Measurements from ENCODE around the gene AASS. TPM values are rescaled to one million over a fixed set of nuclear protein-coding genes. Genes with fewer than 3 reads are reported as not detected.

Gene AASS
- total and polyA plus RNA-seq, 10 of the 15 experiments (the other 5 are each of a cell fraction or from before 2014, with no cell fraction given), result 0.09 to 8.0 (median 0.39) TPM

DNA sequence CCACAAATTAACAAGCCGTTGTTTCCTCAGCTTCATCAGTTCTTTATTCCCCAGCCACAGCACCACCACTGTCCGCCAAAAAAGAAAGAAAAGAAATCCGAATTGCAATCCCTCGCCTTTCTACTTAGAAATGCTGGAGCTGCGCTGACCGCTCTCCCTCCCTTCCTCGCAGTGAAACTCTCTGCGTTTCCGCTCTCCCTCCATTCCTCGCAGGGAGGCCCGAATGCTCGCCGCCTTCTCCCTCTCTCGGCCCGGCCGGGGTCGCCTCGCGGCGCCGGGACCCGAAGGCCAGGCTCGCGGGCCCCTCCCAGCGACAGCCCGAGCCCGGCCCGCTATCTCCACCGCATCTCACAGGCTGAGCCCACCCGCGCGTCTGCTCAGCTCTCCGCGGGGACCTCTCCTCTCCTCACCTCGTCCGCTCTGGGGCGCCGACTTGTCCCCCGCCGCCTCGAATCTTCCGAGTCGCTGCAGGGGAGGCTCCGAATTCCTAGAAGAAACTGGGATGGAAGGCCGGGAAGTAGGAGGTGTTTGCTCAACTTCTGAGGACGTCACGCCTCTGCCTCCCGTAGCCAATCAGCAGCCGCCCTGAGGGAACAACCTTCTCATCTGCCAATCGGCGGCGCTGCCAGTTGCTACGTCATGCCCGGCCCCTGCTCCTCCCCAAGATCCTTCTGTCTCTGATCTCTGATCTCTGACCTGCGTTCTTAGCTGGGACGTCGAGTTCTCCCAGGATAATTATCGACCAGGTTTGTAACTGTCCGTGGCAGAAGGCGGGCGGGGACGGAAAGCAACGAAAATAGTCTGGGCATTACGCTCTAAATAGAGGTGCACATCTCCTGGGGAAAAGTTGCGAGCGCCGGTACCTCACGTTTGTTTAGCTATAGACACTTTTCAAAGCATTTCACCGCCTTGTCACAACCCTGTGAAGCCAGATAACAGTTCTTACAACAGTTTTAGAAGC is at the start of gene AASS (continued):
- no peak for TF ChIP-seq YY1 (IDR thresholded peaks at IDR 0.05; ENCODE audit: low read depth, low read length)
- TF ChIP-seq, protein P1, sequence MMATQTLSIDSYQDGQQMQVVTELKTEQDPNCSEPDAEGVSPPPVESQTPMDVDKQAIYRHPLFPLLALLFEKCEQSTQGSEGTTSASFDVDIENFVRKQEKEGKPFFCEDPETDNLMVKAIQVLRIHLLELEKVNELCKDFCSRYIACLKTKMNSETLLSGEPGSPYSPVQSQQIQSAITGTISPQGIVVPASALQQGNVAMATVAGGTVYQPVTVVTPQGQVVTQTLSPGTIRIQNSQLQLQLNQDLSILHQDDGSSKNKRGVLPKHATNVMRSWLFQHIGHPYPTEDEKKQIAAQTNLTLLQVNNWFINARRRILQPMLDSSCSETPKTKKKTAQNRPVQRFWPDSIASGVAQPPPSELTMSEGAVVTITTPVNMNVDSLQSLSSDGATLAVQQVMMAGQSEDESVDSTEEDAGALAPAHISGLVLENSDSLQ (IDR thresholded peaks at IDR 0.05), result peak; percentile 28; the same call in 1 of the 2 replicates
- TF ChIP-seq, protein P2, sequence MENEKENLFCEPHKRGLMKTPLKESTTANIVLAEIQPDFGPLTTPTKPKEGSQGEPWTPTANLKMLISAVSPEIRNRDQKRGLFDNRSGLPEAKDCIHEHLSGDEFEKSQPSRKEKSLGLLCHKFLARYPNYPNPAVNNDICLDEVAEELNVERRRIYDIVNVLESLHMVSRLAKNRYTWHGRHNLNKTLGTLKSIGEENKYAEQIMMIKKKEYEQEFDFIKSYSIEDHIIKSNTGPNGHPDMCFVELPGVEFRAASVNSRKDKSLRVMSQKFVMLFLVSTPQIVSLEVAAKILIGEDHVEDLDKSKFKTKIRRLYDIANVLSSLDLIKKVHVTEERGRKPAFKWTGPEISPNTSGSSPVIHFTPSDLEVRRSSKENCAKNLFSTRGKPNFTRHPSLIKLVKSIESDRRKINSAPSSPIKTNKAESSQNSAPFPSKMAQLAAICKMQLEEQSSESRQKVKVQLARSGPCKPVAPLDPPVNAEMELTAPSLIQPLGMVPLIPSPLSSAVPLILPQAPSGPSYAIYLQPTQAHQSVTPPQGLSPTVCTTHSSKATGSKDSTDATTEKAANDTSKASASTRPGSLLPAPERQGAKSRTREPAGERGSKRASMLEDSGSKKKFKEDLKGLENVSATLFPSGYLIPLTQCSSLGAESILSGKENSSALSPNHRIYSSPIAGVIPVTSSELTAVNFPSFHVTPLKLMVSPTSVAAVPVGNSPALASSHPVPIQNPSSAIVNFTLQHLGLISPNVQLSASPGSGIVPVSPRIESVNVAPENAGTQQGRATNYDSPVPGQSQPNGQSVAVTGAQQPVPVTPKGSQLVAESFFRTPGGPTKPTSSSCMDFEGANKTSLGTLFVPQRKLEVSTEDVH (IDR thresholded peaks at IDR 0.05; ENCODE audit: low read depth, partially characterized antibody), result no peak
- TF ChIP-seq, protein P3, sequence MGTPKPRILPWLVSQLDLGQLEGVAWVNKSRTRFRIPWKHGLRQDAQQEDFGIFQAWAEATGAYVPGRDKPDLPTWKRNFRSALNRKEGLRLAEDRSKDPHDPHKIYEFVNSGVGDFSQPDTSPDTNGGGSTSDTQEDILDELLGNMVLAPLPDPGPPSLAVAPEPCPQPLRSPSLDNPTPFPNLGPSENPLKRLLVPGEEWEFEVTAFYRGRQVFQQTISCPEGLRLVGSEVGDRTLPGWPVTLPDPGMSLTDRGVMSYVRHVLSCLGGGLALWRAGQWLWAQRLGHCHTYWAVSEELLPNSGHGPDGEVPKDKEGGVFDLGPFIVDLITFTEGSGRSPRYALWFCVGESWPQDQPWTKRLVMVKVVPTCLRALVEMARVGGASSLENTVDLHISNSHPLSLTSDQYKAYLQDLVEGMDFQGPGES (IDR thresholded peaks at IDR 0.05), result no peak
- peak; percentile 93 for TF ChIP-seq NFYB (IDR thresholded peaks at IDR 0.05; ENCODE audit: insufficient read depth, low read depth, low read length)
- TF ChIP-seq, protein P4, sequence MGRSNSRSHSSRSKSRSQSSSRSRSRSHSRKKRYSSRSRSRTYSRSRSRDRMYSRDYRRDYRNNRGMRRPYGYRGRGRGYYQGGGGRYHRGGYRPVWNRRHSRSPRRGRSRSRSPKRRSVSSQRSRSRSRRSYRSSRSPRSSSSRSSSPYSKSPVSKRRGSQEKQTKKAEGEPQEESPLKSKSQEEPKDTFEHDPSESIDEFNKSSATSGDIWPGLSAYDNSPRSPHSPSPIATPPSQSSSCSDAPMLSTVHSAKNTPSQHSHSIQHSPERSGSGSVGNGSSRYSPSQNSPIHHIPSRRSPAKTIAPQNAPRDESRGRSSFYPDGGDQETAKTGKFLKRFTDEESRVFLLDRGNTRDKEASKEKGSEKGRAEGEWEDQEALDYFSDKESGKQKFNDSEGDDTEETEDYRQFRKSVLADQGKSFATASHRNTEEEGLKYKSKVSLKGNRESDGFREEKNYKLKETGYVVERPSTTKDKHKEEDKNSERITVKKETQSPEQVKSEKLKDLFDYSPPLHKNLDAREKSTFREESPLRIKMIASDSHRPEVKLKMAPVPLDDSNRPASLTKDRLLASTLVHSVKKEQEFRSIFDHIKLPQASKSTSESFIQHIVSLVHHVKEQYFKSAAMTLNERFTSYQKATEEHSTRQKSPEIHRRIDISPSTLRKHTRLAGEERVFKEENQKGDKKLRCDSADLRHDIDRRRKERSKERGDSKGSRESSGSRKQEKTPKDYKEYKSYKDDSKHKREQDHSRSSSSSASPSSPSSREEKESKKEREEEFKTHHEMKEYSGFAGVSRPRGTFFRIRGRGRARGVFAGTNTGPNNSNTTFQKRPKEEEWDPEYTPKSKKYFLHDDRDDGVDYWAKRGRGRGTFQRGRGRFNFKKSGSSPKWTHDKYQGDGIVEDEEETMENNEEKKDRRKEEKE (IDR thresholded peaks at IDR 0.05), result no peak
- TF ChIP-seq POU2F2 (IDR thresholded peaks at IDR 0.05; ENCODE audit: borderline replicate concordance, low read depth, low read length), result no peak
- TF ChIP-seq STAT3 (IDR thresholded peaks at IDR 0.05; ENCODE audit: low read depth, low read length), result no peak
- TF ChIP-seq BACH1 (IDR thresholded peaks at IDR 0.05; ENCODE audit: borderline replicate concordance), result no peak
- TF ChIP-seq TAF1 (IDR thresholded peaks at IDR 0.05; ENCODE audit: borderline replicate concordance, low read depth, low read length), result no peak
- TF ChIP-seq FOXM1 (IDR thresholded peaks at IDR 0.05; ENCODE audit: low read depth, low read length), result no peak
- TF ChIP-seq, protein P5, sequence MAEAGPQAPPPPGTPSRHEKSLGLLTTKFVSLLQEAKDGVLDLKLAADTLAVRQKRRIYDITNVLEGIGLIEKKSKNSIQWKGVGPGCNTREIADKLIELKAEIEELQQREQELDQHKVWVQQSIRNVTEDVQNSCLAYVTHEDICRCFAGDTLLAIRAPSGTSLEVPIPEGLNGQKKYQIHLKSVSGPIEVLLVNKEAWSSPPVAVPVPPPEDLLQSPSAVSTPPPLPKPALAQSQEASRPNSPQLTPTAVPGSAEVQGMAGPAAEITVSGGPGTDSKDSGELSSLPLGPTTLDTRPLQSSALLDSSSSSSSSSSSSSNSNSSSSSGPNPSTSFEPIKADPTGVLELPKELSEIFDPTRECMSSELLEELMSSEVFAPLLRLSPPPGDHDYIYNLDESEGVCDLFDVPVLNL (IDR thresholded peaks at IDR 0.05; ENCODE audit: low read depth, low read length), result no peak
- peak; percentile 77; the same call in 1 of the 2 replicates for TF ChIP-seq CREB1 (IDR thresholded peaks at IDR 0.05; ENCODE audit: low read depth)
- TF ChIP-seq POLR2AphosphoS5 (IDR thresholded peaks at IDR 0.05; ENCODE audit: low read length), result no peak
- TF ChIP-seq LARP7 (IDR thresholded peaks at IDR 0.05), result peak; percentile 67; the same call in 1 of the 2 replicates
- TF ChIP-seq EED (IDR thresholded peaks at IDR 0.05; ENCODE audit: low read depth), result no peak
- no peak for TF ChIP-seq KAT2A (conservative IDR thresholded peaks at IDR 0.05; ENCODE audit: control insufficient read depth, low read depth, low read length)
- peak; percentile 84 for TF ChIP-seq IKZF1 (conservative IDR thresholded peaks at IDR 0.05)
- TF ChIP-seq ZSCAN29 (IDR thresholded peaks at IDR 0.05), result no peak
- TF ChIP-seq RAD21 (IDR thresholded peaks at IDR 0.05; ENCODE audit: insufficient read depth, low read depth, low read length), result no peak
- no peak for TF ChIP-seq TCF3 (IDR thresholded peaks at IDR 0.05; ENCODE audit: borderline replicate concordance, insufficient read depth, low read depth, low read length)

Measured in GM12878 (cell line).